ENCODE data around the gene RNF144A.
"Not testable (repeated sequence)": the region's sequence is repeated elsewhere in the genome, so short reads cannot be mapped to it uniquely, and the experiment has no call there.

The RNF144A gene

DNA sequence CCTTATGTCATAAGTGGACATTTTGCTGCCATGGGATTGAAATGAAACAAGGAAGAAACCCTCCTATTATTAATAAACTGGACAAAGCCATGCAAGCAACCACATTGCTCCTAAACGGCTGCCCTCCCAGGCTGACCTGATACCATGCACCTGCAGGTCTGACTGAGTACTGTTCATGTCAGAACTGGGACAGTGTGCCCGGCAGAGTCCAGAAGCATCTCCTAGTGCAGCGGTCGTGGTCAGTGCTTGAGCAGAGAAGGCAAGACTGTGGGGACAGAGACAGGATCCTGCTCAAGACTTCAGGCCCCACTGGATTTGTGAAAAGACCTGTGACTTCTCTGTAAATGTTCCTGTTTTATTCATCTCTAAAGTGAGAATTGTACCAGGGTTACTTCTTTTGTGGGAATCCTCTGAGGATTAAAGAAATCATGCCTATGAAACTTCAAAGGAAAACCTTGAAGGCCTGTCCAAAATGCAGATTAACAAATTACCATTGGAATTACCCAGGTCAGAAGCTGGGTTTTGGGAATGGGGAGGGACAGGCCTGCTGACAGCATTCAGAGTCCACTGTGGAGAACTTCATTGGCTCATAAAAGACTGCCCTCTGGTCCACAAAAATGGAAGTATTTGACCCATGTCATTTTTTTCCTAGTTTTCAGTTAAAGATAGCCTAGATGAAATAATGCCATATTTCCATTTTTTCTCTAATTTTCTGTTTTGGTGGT is 13.9 kb downstream of the RNF144A start:
- DNase-seq: no peak

DNA sequence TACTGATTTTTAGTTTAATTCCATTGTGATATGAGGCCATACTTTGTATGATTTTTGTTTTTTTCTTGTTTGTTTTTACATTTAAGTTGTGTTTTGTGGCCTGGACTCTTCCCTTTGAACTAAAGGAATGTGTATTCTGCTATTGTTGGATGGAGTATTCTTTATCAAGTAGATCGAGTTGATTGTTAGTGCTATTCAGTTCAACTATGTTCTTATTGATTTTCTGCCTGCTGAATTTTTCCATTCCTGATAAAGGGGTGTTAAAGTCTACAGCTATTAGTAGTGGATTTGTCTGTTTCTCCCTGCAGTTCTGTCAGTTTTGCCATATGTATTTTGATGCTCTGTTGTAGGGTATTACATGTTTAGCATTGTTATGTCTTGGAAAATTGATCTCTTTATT is 14.5 kb downstream of the RNF144A start:
- no peak for DNase-seq

DNA sequence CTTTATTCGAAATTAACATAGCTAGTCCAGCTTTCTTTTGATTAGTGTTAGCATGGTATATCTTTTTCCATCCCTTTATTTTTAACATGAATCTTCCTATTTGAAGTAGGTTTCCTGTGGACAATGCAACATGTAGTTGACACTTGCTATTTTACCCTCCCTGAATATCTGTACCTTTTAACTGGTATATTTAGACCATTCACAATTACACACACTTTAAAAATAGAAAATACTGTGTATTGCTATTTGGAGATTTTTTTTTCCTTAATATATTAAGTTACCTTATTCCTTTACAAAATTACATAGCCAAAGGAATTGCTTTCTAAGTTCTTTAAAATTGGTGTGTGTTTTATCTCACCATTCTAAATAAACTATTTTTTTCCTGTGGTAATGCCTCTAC is 15.0 kb downstream of the RNF144A start:
- DNase-seq: no peak

DNA sequence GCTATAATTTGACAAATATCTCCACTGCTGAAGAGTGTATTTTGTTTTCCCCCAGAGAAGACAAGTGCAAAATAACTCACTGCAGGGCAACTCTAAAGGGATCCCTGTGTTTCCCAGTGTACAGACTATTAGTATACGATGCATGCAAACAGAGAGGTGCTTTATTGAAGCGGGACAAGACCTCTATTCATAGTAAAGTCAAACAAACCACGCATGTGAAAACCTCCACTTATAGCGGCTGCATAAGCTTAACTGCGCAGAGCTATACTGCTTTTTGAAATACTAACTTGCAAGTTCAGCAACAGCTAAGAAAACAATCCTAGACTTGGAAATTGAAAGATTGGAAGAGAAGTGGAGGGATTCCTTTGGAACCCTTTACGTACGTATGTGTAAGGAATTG is 15.6 kb downstream of the RNF144A start:
- no peak for DNase-seq

DNA sequence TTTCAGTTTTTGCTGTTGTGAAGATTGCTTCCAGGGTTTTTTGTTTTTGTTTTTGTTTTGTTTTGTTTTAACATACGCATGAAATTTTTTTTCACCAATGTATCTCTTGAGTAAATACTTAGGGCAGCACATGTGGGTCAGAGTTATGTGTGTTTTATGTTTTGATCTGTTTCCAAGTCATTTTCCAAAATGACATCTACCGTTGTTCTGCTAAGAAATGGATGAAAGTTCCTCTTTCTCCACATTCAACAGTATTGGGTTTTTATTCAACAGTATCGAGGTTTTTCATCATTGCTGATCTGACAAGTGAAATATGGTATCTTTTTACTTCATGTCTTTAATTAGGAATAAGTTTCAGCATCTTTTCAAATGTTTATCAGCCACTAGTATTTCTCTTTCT is 16.7 kb downstream of the RNF144A start:
- no peak for DNase-seq

DNA sequence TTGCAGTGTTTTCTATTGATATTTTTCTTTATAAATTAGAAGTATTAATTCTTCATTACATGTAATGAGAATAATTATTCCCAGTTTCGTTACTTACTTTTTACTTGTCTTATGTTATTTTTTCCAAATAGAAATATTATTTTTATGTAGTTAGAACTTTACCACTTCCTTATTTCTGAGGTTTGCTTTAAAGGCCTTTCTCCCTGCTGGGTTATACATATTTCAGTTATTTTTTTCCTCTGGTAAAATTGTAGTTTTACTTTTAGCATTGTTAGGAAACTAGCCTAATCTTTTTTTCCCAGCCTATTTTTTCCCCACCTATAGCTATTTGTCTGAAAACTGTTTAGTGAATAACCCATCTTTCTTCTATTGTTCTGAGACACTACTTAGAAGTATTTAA is 17.1 kb downstream of the RNF144A start:
- DNase-seq: no peak

DNA sequence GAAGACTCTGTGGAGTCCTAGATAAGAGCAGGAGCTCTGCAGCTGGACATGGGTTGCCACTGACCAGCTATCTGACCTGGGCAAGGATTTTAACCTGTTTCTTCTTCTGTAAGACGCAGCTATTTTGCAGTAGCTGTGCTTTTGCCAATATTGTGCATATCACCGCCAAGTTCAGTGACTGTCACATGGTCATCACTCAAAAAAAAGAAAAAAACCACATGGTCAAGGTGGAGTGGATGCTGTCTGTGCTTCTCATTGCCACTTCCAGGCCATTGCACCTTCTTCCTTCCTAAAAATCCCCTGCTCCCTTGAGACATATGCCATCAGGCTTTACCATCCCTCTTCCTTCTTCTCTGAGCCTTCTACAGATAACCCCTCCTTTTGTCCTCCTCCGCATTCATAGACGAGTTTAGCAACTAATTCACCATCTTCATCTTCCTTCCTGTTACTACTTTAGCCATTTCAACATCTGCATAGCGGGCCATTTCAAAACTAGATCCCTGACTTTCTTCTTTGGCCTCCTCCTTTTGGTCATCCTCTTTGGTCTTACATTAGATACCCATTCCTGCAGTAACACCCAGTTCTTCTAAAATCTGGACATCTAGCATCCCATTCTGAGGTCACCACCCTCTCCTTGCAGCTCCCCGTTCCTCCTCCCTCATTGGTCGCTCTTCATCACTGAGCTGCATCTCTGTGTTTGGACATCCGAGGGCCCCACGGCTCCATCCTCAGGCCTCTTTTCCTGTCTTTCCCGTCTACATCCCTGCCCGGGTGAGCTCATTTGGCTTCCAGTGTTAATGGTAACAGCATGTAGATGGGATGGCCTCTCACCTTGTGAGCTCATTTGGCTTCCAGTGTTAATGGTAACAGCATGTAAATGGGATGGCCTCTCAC is 17.8 kb downstream of the RNF144A start:
- no peak for DNase-seq

DNA sequence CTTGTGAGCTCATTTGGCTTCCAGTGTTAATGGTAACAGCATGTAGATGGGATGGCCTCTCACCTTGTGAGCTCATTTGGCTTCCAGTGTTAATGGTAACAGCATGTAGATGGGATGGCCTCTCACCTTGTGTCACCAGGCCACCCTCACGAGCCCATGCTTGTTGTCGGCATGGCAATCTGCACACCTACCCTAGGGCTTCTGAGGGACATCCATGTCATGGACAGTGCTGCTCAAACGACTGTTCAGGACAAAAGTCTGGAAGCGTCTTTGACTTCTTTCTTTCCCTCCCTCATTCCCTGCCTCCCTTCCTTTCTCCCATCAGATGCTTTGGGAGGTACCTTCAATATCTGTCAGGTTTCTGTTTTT is 18.4 kb downstream of the RNF144A start:
- DNase-seq: not testable (repeated sequence)

DNA sequence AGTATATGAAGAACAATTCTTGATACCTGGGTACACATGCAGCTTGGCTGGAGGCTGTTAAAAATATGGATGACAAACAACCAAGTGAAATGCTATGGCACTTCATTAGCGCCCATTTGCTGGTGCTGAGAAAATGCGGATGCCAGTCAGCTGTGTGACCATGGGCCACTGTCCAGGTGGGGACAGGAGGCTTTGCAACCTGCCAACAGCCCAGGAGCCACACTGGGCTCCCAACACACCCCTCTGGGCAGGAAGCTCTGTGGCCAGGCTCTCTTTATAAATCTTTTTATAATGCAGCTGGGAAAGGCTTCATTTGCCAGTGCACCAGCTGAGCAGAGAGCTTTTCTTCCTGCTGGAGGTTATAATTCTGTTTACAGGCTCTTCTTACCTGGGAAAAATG is 19.9 kb downstream of the RNF144A start:
- DNase-seq: no peak

DNA sequence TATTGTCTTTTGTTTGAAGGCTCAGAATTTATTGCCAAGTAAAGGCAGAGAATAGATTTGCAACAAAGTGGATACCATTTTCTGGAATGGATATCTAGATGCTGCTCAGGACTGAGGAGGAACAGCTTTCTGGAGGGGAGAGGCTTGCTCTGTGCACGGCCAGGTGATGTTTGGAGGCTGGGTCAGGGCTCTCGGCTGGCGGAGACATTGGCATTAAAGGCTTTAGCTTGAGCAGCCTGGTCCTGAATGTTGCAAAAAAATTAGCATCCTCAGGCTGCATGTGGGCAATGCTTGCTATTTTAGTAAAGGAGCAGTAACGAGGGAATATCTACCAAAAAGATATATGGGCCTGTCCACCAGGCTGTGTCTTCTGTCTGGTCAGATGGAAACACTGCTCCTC is 20.4 kb downstream of the RNF144A start:
- DNase-seq: no peak

DNA sequence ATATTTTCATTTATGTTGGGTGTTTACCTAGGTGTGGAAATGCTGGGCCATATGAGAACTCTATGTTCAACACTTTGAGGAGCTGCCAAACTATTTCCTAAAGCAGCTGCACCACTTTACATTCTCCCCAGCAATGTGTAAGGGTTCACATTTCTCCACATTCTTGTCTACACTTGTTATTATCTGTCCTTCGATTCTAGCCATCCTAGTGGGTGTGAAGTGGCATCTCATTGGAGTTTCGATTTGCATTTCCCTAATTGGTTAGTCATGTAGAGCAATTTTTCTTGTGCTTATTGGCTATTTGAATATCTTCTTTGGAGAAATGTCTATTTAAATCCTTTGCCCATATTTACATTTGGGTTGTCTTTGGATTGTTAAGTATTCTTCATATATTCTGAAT is 21.9 kb downstream of the RNF144A start:
- DNase-seq: no peak

DNA sequence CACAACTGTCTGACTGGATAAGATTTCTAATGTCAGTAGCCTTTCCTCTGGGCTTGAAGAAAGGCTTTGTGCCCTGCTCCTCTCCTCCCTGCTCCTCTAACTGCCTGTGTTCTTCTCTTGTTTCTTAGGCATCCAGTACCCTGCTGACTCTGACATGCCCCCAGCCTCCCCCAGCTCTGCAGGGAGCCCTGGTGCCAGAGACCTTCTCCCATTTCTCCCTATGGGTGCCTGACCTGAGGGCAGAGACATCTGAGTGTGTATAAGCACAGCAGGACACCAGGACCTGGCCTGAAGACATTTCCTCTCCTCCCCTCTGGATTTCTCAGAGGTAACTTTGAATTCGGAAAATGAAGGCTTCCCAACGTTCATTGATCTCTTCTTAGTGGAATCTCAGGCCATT is 23.6 kb downstream of the RNF144A start:
- no peak for DNase-seq

DNA sequence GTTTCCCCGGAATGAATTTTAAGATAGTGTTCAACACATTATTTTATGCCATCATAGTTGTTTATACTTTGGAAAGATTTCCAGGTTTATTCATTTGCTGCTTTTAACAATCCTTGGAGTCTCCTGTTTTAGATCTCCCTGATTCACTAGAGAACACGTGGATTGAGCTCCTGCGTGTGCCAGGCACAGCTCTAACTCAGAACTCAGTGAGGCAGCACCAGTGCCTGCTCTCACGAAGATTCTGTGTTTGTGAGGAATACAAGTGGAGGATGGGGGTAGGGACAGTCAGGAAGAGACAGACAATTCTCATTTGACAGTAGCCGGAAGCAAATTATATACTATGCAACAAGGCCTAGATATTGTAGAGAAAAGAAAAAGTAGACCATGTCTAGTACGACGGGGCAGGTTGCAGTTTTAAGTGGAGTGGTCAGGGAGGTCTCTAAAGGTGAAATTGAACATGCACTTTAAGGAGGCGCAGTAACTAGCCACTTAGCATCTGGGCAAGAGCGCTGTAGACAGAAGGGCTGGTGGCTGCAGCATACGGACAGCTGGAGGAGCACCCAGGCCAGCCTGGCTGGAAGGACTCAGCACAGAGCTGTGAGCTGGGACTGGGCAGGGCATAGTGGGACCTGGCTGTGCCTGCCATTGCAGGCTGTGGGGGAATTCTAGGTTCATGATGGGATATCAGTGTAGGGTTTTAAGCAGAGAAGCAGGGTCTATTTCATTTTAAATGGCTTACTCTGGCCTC is 24.3 kb downstream of the RNF144A start:
- no peak for DNase-seq

DNA sequence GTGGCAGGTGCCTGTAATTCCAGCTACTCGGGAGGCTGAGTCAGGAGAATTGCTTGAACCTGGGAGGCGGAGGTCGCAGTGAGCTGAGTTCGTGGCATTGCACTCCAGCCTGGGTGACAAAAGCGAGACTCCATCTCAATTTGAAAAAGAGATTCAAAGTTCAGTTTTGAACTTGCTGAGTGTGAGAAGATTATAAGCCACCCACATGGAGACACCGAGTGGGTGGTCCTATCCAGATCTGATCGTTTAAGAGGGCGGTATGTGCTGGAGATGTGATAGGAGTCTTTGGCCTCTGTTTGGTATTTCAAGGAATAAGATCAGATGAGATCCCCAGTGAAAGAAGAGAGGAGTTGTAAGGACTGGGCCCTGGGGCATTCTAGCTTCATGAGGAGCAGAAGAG is 25.6 kb downstream of the RNF144A start:
- DNase-seq: no peak

DNA sequence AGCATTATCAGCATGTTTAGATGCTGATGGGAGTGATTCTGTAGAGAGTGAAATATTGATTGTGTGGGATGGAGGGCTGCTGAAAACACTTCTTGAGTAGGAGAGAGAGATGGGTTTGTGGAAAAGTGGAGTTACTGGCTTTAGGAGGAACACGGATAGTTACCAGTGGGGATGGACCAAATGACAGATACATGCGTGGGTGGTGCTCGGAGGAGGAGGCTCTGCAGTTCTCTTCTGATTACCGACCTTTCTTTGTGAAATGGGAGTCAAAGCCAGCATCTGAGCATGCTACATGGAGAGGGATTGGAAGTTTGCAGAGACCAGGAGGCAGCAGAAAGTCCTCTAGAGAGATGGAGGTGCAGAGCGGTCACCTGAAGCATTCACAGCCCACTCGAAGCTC is 26.3 kb downstream of the RNF144A start:
- no peak for DNase-seq

DNA sequence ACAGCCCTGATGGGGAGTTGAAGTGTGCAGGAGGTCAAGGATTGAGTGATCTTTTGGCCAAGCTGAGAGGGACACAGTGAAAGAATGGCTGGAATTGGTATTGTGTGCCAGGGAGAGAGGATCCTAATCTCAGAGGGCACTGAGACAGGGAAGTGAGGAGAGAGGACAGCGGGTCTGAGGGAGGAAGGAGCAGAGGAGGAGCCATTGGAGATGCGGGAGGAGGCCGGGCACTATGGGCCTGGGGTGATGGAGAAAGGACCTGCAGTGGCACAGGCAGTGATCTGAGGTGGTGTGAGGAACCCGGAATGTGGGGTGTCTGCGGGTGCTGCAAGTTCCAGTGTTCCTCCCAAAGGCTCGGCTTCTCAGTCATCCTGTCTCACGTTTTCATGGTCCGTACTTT is 26.8 kb downstream of the RNF144A start:
- no peak for DNase-seq

DNA sequence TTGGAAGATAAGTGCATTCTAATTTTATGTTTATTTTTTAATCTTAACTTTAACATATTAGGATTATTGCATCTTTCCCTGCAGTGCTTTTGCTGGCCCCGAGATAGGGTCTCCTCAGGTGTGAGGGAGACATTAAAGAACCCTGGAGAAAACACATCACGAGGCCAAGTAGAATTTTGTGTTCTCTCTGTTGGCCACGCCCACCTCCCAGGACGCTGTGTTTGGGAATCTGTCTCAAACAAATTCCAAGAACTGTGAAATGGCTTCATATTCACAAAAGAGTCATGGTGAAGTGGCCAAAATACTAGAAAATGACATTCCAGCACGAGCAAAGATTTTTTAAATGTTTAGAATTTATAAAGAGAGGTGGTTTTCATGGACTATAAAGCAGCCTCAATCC is 27.3 kb downstream of the RNF144A start:
- no peak for DNase-seq

DNA sequence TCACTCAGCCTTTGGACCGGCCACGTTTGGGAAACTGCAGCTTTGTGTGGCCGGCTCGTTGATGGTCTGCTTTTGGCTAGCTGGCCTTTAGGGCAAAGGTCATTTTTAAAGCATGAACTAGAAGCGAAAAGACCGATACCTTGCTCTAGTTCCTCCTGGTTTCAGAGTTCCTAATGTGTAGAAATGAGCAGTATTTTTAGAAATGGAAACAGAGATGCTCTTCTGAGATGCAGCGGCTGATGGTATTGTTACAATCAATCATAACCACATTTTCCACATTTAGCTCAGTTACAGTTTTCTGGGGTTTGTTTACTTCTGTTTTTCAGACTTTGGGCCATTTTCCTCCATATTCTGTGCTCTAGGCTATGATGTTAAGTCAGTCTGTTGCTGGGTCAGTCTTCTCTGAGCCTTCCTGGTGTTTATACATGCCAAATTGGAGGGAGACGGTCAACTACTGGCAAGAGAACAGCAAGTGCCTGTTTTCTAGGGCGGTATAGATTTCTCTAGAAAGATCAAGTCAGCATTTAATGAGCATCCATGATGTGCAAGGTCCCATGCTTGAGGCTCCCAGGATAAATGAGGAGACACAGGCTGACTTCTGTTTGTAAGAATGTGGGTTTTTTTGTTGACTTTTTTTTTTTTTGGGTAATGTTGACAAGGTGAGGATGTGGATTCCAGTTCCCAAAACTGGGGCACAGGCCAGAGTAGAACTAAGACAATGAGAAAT is 28.0 kb downstream of the RNF144A start:
- no peak for DNase-seq

DNA sequence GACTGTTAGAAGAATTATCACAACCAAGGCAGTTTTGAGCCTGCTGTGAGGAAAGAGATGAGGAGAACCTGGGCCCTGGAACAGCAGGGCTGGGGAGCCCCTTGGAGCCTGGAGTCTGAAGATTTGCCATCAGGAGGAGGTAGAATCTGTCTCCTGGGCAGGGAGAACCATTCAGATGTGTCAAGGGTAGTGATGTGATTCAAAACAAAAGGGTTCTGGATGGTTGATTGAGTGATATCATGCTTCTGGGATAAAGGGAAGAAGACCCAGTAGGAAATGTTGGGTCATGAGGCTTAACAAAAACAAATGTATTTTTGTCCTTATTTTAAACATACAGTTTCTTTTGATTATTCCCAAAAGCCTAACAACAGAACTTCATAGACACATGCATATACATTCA is 28.6 kb downstream of the RNF144A start:
- no peak for DNase-seq

DNA sequence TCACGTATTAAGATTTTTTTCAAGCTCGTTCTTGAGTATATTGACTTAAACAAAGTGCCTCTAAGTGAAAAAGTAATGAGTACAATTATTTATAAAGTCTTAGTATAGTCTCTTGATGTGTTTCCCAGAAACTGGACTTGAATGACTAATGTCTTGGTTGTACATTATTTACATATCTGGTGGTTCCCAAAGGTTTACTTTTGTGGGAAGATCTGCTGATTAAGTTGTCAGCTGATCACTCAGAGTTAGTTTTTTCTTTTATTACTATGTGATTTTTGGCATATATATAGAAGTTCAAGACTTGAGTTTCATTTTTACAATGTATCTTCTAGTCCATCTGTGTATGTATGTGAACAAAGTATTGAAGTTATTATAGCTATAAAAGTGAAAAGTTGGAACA is 29.5 kb downstream of the RNF144A start:
- no peak for DNase-seq

DNA sequence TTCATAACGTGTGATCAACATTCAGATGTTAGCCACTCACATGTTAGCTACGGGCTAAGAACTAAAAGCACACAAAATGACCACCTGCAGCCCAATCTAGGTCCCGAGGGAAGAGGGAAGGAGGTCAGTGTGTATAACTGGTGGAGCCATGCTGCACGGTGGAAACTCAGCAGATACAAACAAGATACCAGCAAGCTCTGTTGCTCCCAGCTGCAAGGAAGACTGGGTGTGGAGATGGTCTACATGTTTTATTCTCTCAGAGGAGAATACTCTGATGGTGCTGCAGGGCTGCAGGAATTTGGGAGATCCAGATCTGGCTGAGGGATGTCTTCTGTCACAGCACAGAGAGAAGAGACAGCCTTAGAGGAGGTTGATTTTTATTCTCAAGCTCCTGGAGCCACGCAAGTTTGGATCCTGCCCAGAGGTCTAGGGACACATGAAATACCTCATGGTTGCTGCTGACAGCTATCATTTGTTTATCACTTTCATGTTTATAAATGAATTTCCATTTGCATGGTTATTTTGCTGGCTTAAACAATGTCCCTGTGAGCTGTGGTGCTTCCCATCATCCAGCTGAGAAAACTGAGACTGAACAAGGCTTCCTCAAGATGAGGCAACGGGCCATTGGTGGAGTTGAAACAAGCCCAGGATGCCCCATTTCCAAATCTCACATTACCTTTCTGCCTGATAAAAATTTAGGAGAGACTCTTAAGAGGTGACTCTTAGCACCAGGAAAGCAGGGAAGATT is 30.9 kb downstream of the RNF144A start:
- no peak for DNase-seq

DNA sequence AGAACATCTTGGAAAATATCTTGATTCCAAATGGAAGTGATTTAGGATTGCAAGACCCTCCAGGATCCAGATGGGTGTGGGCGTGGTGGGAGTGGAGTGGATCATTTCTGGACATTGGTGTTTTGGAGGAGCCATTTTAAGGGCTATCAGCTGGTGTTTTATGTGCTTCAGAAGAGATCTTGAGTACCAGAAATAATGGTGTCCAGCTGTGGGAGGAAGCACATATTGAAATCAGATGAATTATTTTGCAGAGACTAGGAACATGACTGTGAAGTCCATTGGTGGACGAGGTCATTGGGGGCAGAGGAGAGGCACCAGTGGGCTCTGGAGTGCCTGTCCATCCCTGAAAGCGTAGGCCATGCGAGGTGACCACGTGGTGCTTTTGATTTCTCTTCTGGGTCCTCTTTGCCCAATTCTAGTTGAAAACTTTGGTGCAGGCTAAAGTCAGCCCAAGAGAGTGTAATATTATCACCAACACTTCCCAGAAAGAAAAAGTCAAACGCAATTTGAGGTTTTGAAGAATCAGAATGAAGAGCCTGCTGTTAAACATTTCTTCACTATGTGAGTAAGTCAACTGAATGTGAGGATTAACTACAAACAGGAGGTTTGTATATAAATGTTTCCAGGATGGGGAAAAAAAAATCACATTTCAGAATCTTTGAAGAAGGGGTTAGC is 31.6 kb downstream of the RNF144A start:
- no peak for DNase-seq

All from NCI-H774 (cell line).